Urothelium cell line (cell line): ENCODE data around the gene BPIFB3.

Source experiments
- DNase-seq: peaks from one replicate; pipeline ENCODE4 v3.0.0; 2011; ENCODE audit warnings: low spot score, mixed read lengths
- FAIRE-seq: peaks from 2 replicates; lab custom pipeline; 2011; peaks lifted over from hg19 to GRCh38; lab: Jason Lieb, UNC

Gene BPIFB3

GRCh38 chr20:33053291-33054106 lies at the start of gene BPIFB3:
BPIFB3 (plus strand) TSS chr20:33053903; CDS start chr20:33055436, 1,533 bp downstream.
- DNase-seq (no peak), FAIRE-seq (no peak)

GRCh38 chr20:33004141-33004751 lies 49.5 kb upstream of the BPIFB3 start, which contains the start of gene SUN5:
SUN5 (minus strand) TSS chr20:33004433; CDS start chr20:33004340, 93 bp downstream.
- no peak for FAIRE-seq
- no peak for DNase-seq

- FAIRE-seq (no peak), DNase-seq (no peak)
These were observed 48.6 kb upstream of the BPIFB3 start for GRCh38 chr20:33005132-33005566.

- no peak for DNase-seq
- no peak for FAIRE-seq
These were observed 47.6 kb upstream of the BPIFB3 start for GRCh38 chr20:33005908-33006775.

- FAIRE-seq, result no peak
These were observed 46.8 kb upstream of the BPIFB3 start for GRCh38 chr20:33006776-33007375.

GRCh38 chr20:33007376-33008335 lies 46.0 kb upstream of the BPIFB3 start, which contains the start of gene BPIFB2:
BPIFB2 (plus strand) TSS chr20:33007704; CDS start chr20:33008575, 871 bp downstream.
- DNase-seq (no peak), FAIRE-seq (no peak)

More at GRCh38 chr20:33006776-33007375, 46.8 kb upstream of the BPIFB3 start:
- no peak for DNase-seq

GRCh38 chr20:33008336-33009213 lies 45.1 kb upstream of the BPIFB3 start:
- peak; percentile 61 for FAIRE-seq
- DNase-seq, result no peak

- FAIRE-seq (no peak), DNase-seq (no peak)
These were observed 44.2 kb upstream of the BPIFB3 start for GRCh38 chr20:33009214-33010132.

GRCh38 chr20:33010133-33010504 lies 43.6 kb upstream of the BPIFB3 start:
- DNase-seq, result no peak
- no peak for FAIRE-seq

- FAIRE-seq (no peak), DNase-seq (no peak)
These were observed 42.8 kb upstream of the BPIFB3 start for GRCh38 chr20:33010674-33011449.

- DNase-seq (no peak), FAIRE-seq (no peak)
These were observed 41.1 kb upstream of the BPIFB3 start for GRCh38 chr20:33012327-33013189.

GRCh38 chr20:33013701-33014326 lies 39.9 kb upstream of the BPIFB3 start:
- FAIRE-seq, result no peak

GRCh38 chr20:33014336-33015113 lies 39.2 kb upstream of the BPIFB3 start:
- FAIRE-seq (no peak), DNase-seq (no peak)

More at GRCh38 chr20:33013701-33014326, 39.9 kb upstream of the BPIFB3 start:
- no peak for DNase-seq

- DNase-seq, result no peak
- no peak for FAIRE-seq
These were observed 38.6 kb upstream of the BPIFB3 start for GRCh38 chr20:33015114-33015484.
